Erythroblast (primary cell): ENCODE results near the gene TNFSF13B.

Source experiments
- GATA1 ChIP-seq: IDR thresholded peaks from 2 replicates; pipeline ENCODE4 v1.6.1; 2011; ENCODE audit warnings: low read depth, mild to moderate bottlenecking, control low read depth, low read length, moderate library complexity
- POLR2A ChIP-seq: IDR thresholded peaks from 2 replicates; pipeline ENCODE4 v1.6.1; 2011; ENCODE audit warnings: mild to moderate bottlenecking, low read length

DNA sequence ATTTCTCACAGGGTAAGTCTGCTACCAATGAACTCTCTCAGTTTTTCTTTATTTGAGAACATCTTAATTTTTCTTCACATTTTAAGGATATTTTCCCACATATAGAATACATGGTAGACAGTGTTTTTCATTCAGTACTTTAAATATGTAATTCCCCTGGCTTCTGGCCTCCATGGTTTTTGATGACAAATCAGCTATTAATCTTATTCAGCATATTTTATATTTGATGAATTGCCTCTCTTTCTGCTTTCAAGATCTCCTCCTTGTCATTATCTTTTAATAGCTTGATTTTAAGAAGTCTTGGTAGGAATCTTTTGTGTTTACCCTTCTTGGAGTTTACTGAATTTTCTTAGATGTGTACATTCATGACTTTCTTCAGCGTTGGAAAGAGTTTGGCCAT, 27.6 kb downstream of the TNFSF13B start:
- TF ChIP-seq GATA1 (no peak), POLR2A (no peak)
